GM19463 (cell line): ENCODE data around the gene SMU1.

ENCODE experiments used
- ATAC-seq: cut with Tn5 transposase; IDR thresholded peaks from one replicate; pipeline ENCODE4 v1.9.1; 2021; ENCODE audit warnings: mild to moderate bottlenecking, moderate library complexity; ENCODE audit not compliant: unreplicated experiment

The SMU1 gene

DNA sequence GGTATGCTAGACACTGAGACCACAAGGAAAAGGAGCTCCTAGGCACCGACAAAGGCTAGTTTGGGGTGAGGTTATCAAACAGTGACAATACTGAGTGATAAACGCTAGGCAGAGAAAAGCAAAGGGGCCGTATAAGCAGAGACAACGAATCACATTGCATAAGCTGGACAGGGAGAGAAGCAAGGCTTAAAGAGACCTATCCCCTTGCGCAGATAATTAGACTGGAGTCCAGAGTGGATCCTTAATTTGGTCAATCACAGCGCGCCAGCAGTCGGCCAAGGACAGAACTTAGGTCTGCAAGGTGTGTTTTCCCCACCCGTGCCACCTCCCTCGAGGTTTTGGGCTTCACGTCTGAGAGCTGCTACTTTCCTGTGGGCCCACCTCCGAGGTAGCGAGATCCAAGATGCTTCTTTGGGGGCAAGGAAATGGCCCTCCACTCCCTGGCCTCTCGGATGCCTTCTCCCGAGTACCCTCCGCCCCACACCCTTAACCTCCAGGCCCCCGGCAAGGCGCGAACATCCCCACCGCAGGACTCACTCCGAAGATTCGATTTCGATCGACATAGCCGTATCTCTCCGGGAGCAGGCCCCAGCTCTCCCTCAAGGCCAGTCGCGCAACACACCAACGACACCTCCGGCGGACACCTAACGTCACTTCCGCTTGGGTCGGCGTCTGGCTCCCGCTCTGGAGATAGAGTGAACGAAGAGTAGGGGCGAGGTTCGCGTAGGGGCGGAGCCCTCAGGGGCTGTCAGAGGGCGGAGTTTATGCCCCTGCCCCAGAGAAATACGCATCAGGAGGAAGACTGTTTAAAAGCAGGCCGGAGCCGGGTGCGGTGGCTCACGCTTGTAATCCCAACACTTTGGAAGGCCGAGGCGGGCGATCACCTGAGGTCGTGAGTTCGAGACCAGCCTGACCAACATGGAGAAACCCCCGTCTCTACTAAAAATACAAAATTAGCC, at the start of gene SMU1:
Gene SMU1, minus strand, starts transcription at position 629 of the 959 bp plus-strand sequence. Its CDS starts 66 bp downstream, at position 563.
- peak; percentile 99 for ATAC-seq

DNA sequence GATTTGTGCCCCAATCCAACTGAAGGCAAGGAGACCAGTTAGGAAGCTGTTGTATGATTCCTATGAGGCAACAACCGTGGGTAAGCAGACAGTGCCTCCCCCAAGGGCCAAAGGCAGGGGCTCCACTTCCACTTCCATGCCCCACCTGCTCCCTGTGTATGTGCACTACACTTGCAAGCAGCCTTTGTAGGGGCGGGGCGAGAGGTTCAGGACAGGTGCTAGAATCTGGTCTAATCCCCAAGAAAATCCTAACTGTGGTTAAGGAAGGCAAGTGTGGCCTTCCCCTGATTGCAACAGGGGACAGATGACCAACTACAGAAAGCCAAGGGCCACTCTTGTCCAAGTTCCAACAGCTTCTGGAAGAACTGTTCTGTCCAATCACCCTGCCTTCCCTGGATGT, 49.0 kb upstream of the SMU1 start:
- no peak for ATAC-seq

DNA sequence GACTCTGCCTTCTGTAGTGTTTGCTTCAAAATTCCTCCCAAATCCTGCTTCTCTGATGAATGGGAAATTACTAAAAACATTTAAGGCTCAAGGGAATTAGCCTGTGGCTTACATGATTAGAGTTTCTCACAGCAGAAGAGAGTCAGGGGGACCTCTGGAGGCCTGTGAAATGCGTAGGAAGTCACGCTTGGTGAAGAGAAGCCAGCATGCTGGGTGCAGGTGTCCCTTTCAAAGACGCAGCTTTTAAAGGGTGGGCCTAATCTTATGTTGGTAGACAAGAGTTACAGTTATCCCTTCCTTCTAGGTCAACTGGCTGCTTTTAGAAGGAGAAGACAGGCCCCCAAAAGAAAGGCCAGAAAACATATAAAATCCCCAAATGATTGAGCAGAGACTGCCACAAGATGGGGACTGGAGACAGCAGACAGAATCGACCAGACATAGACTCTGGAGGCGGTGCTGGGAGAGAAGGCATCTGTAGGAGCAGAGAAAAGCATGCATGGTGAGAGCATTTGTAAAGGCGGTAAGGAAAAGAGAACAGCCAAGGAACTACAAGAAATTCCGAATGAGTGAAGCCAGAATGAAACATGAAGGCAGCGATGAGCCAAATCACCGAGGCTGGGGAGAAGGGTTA, 48.4 kb upstream of the SMU1 start:
- peak; percentile 43 for ATAC-seq

DNA sequence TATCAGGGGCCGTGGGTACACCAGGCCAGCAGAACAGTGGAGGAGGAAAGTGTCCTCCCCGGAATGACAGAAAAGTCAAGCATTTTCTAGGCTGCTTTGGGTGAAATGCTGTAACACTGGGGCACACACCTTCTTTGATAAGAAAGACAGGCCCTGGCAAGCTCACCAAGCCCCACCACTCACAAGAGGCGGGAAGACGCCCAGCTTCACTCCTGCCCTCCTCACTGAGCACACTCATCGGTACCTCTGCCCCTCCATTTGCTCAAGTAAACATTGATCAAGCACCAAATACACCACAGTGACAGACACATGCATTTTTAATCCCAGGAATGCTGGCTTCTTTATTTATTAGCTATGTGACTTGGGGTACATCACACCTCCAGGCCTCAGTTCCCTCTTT, 47.6 kb upstream of the SMU1 start:
- no peak for ATAC-seq

DNA sequence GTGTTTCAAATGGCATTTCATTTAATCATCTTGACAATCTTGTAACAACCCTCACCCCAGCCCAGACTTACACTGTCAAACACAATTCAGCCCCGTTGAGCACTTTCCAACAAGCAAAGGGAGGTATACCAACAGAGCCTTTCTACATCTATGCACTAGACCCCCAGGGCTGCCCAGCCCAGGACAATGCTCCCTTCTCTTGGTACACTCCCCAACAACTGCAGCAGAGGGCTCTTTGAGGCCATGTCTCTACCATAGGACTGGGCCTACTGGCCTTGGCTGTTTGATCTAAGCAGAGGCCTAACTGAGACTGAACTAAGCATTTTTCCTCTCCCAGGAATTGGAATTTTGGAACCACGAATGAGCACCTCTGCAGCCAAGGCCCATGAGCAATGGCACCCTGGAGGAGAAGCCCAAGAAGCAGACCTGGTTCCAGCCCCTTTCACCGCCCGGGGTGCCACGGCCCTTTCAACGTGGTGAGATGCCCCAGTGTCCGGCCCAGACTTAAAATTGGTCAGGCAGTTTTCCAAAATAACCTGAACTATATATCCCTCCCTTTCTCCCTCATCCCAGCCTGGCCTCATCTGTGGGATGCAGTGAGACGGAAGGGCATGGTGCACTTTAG, 47.0 kb upstream of the SMU1 start:
- no peak for ATAC-seq

DNA sequence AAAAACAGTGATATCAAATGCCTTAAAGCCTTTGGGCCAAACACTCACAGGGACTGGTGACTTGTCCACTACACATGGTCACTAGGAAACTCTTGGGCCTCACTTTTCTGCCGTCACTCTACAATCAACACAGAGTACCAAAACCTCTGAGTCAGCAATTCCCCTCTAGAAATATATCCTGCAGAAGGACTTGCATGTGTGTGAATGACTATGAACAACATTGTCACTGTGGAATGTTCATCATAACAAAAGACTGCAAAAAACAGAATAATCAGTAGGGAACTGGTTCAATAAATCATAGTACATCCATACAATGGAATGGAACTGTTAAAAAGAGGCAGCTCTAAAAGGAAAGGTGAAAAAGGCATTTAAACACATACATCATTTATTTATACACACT, 44.1 kb upstream of the SMU1 start:
- no peak for ATAC-seq

DNA sequence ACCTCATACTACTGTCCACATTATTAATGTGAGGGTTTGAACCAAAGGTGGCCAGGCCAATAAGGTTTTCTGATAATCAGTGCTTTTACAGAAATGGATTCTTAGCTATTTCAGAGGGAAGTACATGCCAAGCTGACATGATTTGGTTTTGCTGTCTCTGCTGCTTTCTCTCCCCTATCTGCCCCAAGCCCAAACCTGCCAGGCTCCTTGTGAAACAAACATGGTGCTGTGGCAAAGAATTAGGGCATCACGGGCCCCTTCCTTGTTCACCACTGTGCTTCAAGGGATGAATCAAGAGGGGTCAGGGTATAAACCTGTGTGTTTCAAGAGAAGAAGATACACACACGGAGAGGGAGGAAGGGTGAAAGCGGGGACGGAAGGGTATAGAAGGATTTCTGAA, 41.3 kb upstream of the SMU1 start:
- ATAC-seq, result no peak

DNA sequence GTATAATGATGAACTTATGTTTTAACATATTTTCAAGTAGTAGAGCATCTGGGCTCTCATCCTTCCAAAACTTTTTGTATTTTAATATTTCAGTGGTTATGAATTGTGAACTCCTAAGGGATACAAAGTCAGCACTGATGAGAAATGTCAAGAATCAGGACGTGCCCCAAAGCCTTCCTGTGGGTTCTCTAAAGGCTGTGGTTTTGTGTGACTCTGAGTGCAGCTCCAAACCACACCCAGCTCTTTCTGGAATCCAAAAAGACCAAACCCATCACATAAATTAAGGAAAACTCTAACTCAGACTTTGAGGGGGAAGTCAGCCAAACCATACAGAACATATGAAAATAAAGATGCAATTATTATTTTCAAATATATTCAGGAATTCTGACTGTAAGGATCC, 40.8 kb upstream of the SMU1 start:
- no peak for ATAC-seq

DNA sequence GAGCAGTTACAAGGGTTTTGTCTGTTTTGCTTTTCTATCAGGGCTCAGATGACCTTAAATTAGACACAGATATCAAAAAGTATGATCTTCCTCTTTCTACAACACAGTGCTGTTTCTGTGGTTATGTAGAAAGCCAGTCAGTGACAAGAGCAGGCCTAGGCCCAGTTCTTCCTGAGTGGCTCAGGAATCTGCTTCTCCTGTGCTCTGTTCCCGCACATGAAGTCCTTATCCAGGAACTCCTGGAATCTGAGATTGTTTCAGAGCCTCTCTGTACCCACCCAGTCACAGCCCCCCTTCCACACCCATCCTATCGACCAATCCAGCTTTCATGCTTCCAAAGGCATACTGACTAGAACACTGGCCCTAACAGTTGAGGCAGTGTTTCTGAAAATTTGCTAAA, 40.4 kb upstream of the SMU1 start:
- ATAC-seq, result peak; percentile 53

DNA sequence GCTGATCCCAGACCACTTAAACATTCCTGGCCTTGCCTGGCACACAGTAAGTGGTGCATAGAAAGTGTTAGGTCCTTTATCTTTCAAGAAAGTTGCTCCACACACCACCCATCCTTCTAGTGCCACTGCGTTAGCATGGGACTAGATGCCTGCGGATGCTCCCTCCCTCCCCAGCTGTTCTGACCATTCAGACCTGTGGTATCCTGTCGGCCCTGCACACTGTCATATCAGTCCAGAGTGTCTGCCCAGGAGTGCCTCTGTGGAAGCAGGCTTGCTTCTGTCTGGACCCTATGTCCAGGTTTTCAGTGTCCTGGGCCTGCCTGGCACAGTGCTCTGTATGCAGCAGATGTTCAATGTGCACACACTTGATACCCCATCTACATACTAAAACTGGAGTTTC, 38.3 kb upstream of the SMU1 start:
- no peak for ATAC-seq

DNA sequence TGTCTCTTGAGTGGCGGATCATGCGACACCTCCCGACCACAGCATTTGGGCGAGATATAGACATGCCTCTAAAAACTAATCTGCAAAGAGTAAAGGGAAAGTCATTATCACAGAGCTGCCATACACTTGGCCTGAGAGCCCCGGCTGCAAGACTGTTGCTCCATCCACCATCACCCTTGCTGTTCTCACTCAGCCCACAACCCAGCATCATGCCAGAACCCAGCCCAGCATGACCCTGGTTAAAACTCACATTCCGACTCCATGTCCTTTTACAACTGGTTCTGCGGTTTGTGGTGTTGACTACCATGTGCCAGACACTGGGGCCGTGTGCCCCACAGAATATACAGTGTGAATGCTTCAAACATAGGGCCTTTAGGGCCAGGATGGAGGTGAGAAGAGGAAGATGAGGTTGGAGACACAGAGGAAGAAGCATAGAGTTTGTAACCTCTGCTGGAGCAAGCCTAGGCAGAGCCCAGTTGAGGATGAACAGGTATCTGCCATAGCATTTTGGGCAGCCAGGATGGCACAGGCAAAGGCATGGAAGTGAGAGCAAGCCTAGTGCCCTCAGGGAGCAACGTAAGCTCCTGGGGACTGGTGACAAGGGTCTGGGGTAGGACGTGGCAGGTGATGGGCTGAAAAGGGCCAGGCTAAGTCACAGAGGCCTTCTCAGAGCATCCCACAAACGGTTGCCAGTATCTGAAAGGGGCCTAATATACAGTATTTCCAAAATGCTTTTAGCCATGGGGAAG, 37.5 kb upstream of the SMU1 start:
- no peak for ATAC-seq

DNA sequence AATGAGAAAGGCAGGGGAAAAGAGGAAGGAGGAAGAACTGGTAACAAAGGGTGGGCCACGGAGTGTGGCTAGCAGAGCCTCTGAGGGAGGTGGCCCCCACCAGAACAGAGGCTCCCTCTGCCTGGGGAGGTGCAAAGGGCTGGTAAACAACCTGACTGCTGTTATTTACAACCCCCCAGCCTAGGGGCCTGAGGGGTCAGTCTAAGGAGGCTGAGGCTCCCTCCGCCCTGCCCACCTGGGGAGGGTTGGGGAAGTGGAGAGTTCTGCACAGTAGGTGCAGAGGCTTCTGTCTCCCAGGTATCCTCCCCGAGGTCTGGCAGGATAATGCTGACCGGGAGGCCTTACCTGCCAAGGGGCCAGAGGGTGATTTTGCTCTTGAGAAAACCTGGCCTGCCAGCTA, 35.6 kb upstream of the SMU1 start:
- ATAC-seq, result no peak

DNA sequence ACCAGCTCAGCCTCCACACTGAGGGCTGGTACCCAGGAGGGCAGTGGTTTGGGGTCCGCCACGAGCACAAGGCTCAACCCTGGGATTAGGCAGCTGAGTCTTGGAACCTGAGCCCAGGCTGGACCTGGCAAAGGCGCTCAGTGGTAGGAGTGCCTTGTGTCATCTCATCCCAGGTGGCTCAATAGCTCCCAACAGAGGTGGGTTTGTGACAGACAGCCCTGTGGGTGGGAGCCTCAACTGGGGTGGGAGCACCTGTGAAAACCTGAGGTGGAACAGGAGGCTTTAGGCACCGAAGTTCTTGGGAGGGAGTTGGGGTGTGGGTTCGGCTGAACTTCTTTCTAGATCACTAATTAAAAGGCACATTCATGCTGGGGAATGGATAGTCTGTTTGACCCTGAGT, 35.2 kb upstream of the SMU1 start:
- ATAC-seq, result no peak

DNA sequence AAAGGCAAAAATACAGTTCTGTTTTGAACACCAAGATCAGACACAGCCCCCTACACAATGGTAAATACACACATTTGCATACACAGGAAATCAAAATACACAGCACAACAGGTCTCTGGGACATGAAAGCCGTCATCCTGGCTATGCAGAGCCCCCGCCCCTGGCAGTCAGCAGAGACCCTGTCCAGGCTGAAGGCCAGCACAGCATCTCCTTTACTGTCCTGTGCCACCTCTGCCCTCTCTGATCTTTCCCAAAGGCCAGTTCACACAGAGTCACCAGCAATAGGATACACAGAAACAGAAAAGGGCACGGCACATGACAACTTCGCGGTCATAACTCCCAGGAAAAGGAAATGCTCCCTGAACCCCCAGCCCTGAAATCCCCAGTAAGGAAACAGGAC, 34.2 kb upstream of the SMU1 start:
- no peak for ATAC-seq

DNA sequence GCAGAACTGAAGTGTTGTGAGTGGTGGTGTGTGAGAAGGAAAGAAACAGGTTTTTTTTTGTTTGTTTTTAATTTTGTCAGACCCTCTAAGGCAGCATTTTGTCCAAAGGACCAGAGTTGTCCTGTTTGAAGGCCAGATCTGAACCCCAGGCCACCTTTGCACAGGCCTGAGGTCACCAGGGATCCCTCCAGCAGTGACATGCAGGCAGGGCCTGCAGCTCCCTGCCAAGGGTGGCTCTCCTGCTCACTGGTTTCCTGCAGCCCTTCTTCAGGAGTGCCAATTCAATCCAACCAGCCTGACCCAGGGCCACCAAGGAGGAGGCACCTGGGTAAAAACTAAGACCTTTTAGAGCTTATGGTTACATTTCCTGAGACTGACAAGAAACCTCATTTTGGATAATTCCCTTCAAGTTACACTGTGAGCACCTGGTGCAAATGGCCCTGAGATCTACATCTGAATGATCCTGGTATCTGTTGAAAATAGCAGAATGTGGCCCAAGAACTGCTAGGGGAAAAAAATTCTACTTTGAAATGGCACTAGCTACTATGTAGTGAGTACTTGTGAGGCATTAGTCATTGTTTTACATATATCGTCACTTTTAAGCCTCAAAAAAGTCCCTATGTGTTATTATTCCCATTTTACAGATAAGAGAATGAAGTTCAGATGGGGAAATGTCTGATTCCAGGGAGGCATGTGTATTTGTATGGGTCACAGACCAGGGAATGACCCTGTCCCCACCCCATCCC, 33.5 kb upstream of the SMU1 start:
- ATAC-seq, result no peak

DNA sequence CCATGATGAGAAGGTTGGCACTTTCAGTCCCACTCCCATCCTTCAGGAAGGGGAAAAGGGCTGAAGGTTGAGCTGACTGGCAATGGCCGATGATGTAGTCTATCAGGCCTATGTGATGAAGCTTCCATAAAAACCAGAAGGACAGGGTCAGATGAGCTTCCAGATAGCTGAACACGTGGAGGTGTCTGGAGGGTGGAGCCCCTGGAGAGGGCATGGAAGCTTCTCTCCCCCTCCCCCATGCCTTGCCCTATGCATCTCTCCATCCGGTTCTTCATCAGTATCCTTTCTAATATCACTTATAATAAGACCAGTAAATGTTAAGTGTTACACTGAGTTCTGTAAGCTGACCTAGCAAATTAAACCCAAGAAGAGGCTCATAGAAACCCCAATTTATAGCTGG, 32.6 kb upstream of the SMU1 start:
- ATAC-seq, result no peak

DNA sequence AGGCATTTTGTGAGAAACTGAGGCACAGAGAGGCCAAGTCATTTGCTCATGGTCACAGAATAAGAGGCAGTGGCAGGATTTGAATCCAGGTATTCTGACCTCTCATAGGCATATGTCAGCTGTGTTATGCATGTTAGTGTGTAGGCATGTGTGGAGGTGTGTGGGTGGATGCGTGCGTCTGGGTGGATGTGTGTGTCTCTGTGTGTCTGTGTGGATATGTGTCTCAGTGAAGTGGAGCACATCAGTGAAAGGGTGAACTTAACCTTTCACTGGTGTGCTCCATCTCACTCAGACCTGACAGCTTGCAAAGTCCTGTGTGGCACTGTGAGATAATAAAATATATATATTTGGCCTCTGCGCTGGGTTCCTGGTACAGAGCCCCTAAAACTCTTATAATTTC, 32.0 kb upstream of the SMU1 start:
- no peak for ATAC-seq

DNA sequence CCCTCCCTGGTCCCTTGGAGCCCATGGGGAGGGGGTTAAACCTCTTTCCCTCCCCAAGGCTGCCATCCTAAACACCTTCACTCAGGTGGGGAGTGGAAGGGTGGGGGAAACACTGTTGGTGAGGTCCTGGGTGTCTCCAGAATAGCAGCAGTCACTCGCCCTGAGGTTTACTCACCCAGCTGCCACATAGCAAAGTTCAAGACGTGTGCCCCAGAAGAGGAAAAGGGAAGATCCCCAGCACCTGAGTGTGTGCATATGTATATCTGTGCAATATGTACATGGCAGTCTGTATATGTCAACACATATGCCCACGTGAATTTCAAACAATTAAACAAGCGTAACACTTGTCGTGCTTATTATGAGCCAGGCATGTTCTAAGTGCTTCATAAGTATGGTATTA, 31.3 kb upstream of the SMU1 start:
- no peak for ATAC-seq

DNA sequence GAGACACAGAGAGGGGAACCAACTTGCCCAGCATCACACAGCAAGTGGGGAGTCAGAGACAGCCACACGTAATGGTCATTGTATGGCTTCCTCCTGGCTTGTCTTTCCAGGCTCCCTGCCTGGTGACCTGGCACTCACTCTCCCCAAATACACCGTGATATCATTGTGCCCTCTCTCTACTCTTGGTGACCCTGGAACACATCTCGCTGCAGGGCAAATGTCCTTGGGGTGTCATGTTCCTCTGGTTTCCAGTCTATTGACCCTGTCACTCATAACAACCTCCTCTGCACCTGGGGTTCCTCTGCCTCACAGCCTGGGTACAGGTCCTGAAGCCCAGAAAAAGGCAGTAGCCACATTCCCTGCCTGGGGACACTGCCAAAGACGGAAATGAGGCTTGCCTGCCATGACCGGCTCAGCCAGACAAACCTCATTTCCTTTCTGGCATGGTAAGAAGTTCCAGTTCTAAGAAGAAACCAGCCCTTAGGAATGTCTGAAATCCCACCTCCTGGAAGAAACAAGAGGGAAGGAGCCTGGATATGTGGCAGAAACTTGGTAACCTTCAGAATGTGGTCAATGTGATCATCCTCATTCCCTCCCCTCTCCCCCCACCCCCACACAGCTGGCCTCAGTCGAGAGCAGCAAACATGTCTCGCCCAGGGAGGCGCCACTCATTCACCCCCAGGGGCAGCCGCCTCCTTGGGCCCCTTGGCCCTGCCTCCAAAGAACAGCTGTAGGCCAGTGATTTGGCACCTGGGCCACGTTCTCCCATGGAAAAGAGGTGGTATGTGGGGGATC, 30.6 kb upstream of the SMU1 start:
- no peak for ATAC-seq

DNA sequence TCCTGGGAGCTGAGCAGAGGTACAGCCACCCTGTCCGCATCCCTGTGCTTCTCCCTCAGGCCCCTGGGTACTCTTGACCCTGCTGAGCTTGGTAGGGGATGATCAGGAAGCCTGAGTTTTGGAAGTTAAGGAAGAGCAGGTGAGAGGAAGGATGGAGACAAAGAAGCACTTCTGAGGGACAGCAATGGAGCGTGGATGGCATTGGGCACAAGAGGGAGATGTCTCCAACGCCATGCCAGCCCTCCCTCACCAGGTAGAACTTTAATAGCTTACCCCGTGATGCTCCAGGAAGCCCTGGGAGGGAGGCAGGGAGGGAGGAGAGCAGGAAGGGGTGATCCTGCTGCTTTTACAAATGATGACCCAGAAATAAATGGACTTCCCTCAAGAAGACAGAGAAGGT, 29.9 kb upstream of the SMU1 start:
- ATAC-seq, result no peak
